ENCODE data around the gene HOXC10. TPM values are rescaled to one million over a fixed set of nuclear protein-coding genes. Genes with fewer than 3 reads are reported as not detected.

HOXC10 gene
- total RNA-seq, 3 donors from 2014 or later: not detected

DNA sequence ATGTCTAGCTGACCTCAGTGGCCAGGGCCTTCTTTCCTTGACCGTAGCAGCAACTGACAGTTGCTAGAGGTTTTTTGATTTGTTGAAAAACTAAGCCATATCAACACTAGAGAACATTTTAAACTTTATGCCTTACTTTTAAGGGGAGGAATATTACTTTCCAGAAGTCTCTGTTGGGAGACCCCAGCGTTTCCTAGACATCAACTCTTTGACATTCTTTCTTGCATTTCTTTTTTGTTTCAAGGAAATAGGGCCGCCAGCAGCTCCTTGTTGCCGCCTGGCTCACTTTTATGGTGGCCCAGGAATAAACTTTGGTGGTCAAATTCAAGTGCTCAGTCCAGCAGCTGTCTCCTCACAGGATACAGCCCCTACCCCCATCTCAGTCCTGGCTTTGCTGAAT lies 14.5 kb upstream of the HOXC10 start:
- no peak for ATAC-seq
- Histone ChIP-seq H3K9me3 (no peaks in the 10 kb centered on the region), H3K4me3 (no peak overlapping the region), H3K4me1 (ENCODE audit: low read depth) (peaks cover 3% of the 10 kb centered on the region), H3K36me3 (ENCODE audit: low read depth) (no peaks in the 10 kb centered on the region)
- intact Hi-C loops (cut with DNase I, micrococcal nuclease): no loop called here
- TF ChIP-seq CTCF (IDR thresholded peaks at IDR 0.05): no peak
- DNase-seq: no peak

GRCh38 chr12:53971129-53971528 lies 13.8 kb upstream of the HOXC10 start:
- Histone ChIP-seq H3K9me3 (peaks cover 3% of the 10 kb centered on the region), H3K4me1 (ENCODE audit: low read depth) (peaks cover 3% of the 10 kb centered on the region), H3K4me3 (no peak overlapping the region), H3K36me3 (ENCODE audit: low read depth) (no peaks in the 10 kb centered on the region)
- no peak for ATAC-seq
- DNase-seq: no peak
- intact Hi-C loops (cut with DNase I, micrococcal nuclease): no loop called here
- TF ChIP-seq CTCF (IDR thresholded peaks at IDR 0.05): no peak

DNA sequence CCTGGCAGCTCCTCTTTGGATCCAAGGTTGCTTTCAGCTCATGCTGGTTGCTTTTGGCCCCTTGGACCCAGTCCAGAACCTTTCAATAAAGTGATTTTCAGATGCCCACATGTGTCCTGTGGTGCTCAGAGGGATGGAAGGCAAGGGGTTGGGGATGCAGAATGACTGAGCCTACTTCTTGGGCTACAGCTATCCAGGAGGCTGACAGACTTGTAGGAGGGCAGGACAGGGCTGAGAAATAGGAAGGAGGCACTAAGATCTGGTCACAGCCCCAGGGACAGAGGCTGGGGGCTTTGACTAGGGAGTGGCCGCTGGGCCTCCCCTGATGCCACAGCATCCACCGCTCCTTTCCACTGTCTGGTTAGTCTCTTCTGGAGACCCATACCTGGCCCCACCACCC lies 13.3 kb upstream of the HOXC10 start:
- intact Hi-C loops (cut with DNase I, micrococcal nuclease): no loop called here
- no peak for TF ChIP-seq CTCF (IDR thresholded peaks at IDR 0.05)
- DNase-seq: no peak
- no peak for ATAC-seq
- Histone ChIP-seq H3K36me3 (ENCODE audit: low read depth) (no peaks in the 10 kb centered on the region), H3K4me3 (no peak overlapping the region), H3K9me3 (peaks cover 6% of the 10 kb centered on the region), H3K4me1 (ENCODE audit: low read depth) (peaks cover 3% of the 10 kb centered on the region)

DNA sequence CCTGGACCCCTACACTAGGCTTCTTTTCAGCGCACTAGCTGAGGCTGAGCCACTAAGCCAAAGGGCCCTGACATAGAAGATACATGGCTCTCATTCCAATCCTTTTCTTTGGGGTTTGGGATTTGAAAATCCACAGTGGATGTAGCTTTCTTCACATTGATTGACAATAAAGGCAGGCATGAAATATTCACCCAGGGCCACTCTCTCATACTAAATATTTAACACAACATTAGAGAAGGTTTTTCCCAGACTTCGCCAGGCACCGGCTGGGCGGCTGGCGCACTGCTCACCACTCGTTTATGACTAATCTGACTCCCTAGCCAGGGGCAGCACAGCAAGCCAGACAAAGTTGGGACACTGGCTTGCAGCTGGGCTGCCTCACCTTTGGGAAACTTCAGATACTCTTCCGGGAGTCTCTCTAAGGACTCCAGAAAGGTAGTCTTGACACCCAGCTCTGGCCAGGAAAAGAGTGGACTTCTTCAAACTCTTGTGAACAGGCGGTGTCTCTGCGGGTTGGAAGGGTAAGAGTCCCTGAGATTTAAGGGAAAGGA lies 12.7 kb upstream of the HOXC10 start:
- no peak for ATAC-seq
- intact Hi-C loops (cut with DNase I, micrococcal nuclease): no loop called here
- H3K36me3 ChIP-seq (ENCODE audit: low read depth): no peaks in the 10 kb centered on the region
- no peak overlapping the region for H3K4me3 ChIP-seq
- no peak for TF ChIP-seq CTCF (IDR thresholded peaks at IDR 0.05)
- H3K9me3 ChIP-seq: peaks cover 6% of the 10 kb centered on the region
- DNase-seq: no peak
- peaks cover 3% of the 10 kb centered on the region for H3K4me1 ChIP-seq (ENCODE audit: low read depth)

DNA sequence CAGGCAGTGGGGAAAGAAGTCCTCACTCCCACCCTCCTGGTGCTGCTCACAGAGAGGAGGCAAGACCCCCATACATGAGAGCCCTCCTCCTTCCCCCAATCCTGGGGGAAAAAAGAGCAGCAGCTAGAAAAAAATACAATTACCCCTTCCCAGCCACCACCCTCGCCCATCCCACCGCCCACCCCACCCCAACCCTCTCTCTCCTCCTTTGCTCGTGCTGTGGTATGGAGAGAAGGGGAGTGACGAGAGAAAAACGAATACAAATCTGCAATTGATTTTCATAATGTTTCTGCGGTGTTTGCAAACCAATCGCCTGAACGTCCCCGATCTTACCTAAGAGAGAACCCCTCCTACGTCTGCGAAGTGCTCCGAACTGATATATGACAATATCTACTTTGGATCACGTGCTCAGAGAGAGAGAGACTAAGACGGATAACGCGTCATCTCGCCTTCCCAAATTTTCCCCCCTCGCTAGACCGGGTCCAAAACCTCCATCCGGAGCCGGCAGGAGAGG lies 12.2 kb upstream of the HOXC10 start, which contains the start of gene HOXC11:
Gene HOXC11, plus strand, starts transcription at position 405 of the 514 bp plus-strand sequence. CDS start 116 bp downstream, outside the sequence.
- no peak within 1 kb of the TSS for H3K4me3 ChIP-seq
- intact Hi-C loops (cut with DNase I, micrococcal nuclease): no loop called here
- no peak for ATAC-seq

More for the DNA sequence above, 12.2 kb upstream of the HOXC10 start, which contains the start of gene HOXC11:
- Histone ChIP-seq H3K4me1 (ENCODE audit: low read depth) (peaks cover 3% of the 10 kb centered on the region), H3K36me3 (ENCODE audit: low read depth) (no peaks in the 10 kb centered on the region), H3K9me3 (peaks cover 6% of the 10 kb centered on the region)
- DNase-seq: no peak
- TF ChIP-seq CTCF (IDR thresholded peaks at IDR 0.05): no peak
